H1 (cell line): Measurements from ENCODE around the gene KHDC4. TPM values are rescaled to one million over a fixed set of nuclear protein-coding genes. Genes with fewer than 3 reads are reported as not detected.

Experiments used
- CTCF ChIA-PET: fragments of 300-600 bp; sonication (Branson Sonifier 250); formaldehyde crosslinking; loops from one replicate; lab custom pipeline; 2021; ENCODE audit not compliant: partially characterized antibody; lab: Charles Lee
- POLR2A ChIA-PET: fragments of 300-600 bp; sonication (Branson Sonifier 250); formaldehyde crosslinking; loops from one replicate; lab custom pipeline; 2021; ENCODE audit warnings: inconsistent platforms; ENCODE audit not compliant: partially characterized antibody; lab: Charles Lee
- DNase-seq, 2 experiments: peaks; one replicate each; pipeline versions ENCODE4 v3.0.0 to v3.0.0-alpha.2; 2010 to 2022; ENCODE audit warnings: low spot score in 2 of 2, low read depth in 1 of 2, mixed read lengths in 1 of 2
- FAIRE-seq: peaks from 2 replicates; lab custom pipeline; 2011; peaks lifted over from hg19 to GRCh38; lab: Jason Lieb, UNC
- H2AFZ ChIP-seq: 2 replicates; pipeline ENCODE4 v1.8.1; 2012; ENCODE audit warnings: low read length, inconsistent platforms
- H2AK5ac ChIP-seq: 2 replicates; pipeline ENCODE4 v1.6.1; 2013; ENCODE audit warnings: low read depth, low read length
- H2BK120ac ChIP-seq: replicated peaks from 2 replicates; pipeline ENCODE3; 2013; ENCODE audit warnings: low read depth, low read length, inconsistent platforms
- H2BK12ac ChIP-seq: 2 replicates; pipeline ENCODE4 v1.6.1; 2013; ENCODE audit warnings: low read depth, low read length
- H2BK15ac ChIP-seq: 2 replicates; pipeline ENCODE4 v1.6.1; 2013; ENCODE audit warnings: low read length
- H2BK20ac ChIP-seq: 2 replicates; pipeline ENCODE4 v1.6.1; 2013; ENCODE audit warnings: low read length
- H2BK5ac ChIP-seq: 2 replicates; pipeline ENCODE4 v1.6.1; 2013; ENCODE audit warnings: low read depth, low read length
- H3K14ac ChIP-seq: 2 replicates; pipeline ENCODE4 v1.6.1; 2013; ENCODE audit warnings: inconsistent platforms; ENCODE audit not compliant: insufficient read length
- H3K18ac ChIP-seq: 2 replicates; pipeline ENCODE4 v1.6.1; 2013; ENCODE audit warnings: low read length; ENCODE audit errors: extremely low read depth
- H3K23ac ChIP-seq: 2 replicates; pipeline ENCODE4 v1.6.1; 2013; ENCODE audit warnings: inconsistent platforms; ENCODE audit not compliant: insufficient read length
- H3K23me2 ChIP-seq: 2 replicates; pipeline ENCODE4 v1.6.1; 2013; ENCODE audit warnings: low read depth, low read length
- H3K27ac ChIP-seq: 2 replicates; pipeline ENCODE4 v1.6.1; 2011; ENCODE audit warnings: low read depth, low read length, inconsistent platforms
- H3K27me3 ChIP-seq, 4 experiments: replicated peaks in 1 of 4; 1 replicate in 1 of 4; 2 replicates in 3 of 4; pipeline versions ENCODE4 v1.6.1 to v1.8.1; 2011 to 2013; ENCODE audit warnings: low read length in 3 of 4, mild to moderate bottlenecking in 3 of 4, inconsistent platforms in 2 of 4, mixed read lengths in 2 of 4, moderate library complexity in 1 of 4; ENCODE audit not compliant: control insufficient read depth in 3 of 4, insufficient read depth in 3 of 4; ENCODE audit errors: extremely low read depth in 1 of 4
- H3K36me3 ChIP-seq, 4 experiments: 2 replicates each; pipeline versions ENCODE4 v1.6.1 to v1.8.1; 2011 to 2013; ENCODE audit warnings: mild to moderate bottlenecking in 4 of 4, low read length in 3 of 4, moderate library complexity in 2 of 4, control low read depth in 1 of 4, inconsistent platforms in 1 of 4; ENCODE audit not compliant: insufficient read depth in 4 of 4, control insufficient read depth in 2 of 4
- H3K4ac ChIP-seq: replicated peaks from 2 replicates; pipeline ENCODE3; 2013; ENCODE audit warnings: low read length, low read depth, mixed read lengths, inconsistent platforms; ENCODE audit not compliant: insufficient read length
- H3K4me1 ChIP-seq, 4 experiments: replicated peaks in 1 of 4; 1 replicate in 1 of 4; 2 replicates in 3 of 4; pipeline versions ENCODE4 v1.6.1 to v1.8.1; 2011 to 2013; ENCODE audit warnings: low read length in 3 of 4, inconsistent platforms in 2 of 4, mixed read lengths in 1 of 4; ENCODE audit not compliant: insufficient read depth in 4 of 4, control insufficient read depth in 3 of 4
- H3K4me2 ChIP-seq, 2 experiments: 2 replicates each; pipeline versions ENCODE4 v1.6.1 to v1.8.1; 2011 to 2013; ENCODE audit warnings: low read depth in 2 of 2, low read length in 2 of 2, control low read depth in 1 of 2, inconsistent platforms in 1 of 2, mild to moderate bottlenecking in 1 of 2; ENCODE audit not compliant: insufficient read depth in 1 of 2
- H3K4me3 ChIP-seq, 4 experiments: fragments of 200-600, 300-600 bp in 1 of 4; sonication (generic), shearing (Covaris generic), sonication (Bioruptor Twin) in 1 of 4; 2 replicates each; pipeline versions ENCODE4 v1.5.1 to v1.8.1; 2011 to 2016; ENCODE audit warnings: low read length in 4 of 4, low read depth in 3 of 4, control low read depth in 2 of 4, inconsistent platforms in 2 of 4, mild to moderate bottlenecking in 2 of 4, mixed read lengths in 1 of 4, moderate library complexity in 1 of 4; ENCODE audit not compliant: insufficient read depth in 2 of 4; ENCODE audit errors: extremely low read depth in 1 of 4
- H3K56ac ChIP-seq: replicated peaks from 2 replicates; pipeline ENCODE3; 2013; ENCODE audit warnings: low read depth, mild to moderate bottlenecking, mixed read lengths, low read length, inconsistent platforms; ENCODE audit not compliant: insufficient read length
- H3K79me1 ChIP-seq: 2 replicates; pipeline ENCODE4 v1.6.1; 2013; ENCODE audit warnings: low read depth, low read length, control low read depth
- H3K79me2 ChIP-seq, 2 experiments: 2 replicates each; pipeline versions ENCODE4 v1.6.1 to v1.8.1; 2012 to 2013; ENCODE audit warnings: low read length in 2 of 2, mild to moderate bottlenecking in 2 of 2, inconsistent platforms in 1 of 2; ENCODE audit not compliant: insufficient read depth in 2 of 2, control insufficient read depth in 1 of 2
- H3K9ac ChIP-seq, 4 experiments: replicated peaks in 1 of 4; 1 replicate in 1 of 4; 2 replicates in 3 of 4; pipeline versions ENCODE4 v1.6.1 to v1.8.1; 2011 to 2013; ENCODE audit warnings: low read depth in 3 of 4, low read length in 3 of 4, control low read depth in 2 of 4, mild to moderate bottlenecking in 2 of 4, moderate library complexity in 2 of 4, inconsistent platforms in 1 of 4; ENCODE audit errors: extremely low read depth in 1 of 4
- H3K9me3 ChIP-seq, 2 experiments: 2 replicates each; pipeline versions ENCODE4 v1.6.1 to v1.8.1; 2012 to 2013; ENCODE audit warnings: mild to moderate bottlenecking in 2 of 2, moderate library complexity in 2 of 2, control low read depth in 1 of 2, inconsistent platforms in 1 of 2, low read depth in 1 of 2, low read length in 1 of 2, mixed read lengths in 1 of 2; ENCODE audit not compliant: insufficient read depth in 2 of 2
- H4K20me1 ChIP-seq, 2 experiments: replicated peaks in 1 of 2; 2 replicates each; pipeline versions ENCODE3 to v1.8.1; 2011 to 2013; ENCODE audit warnings: inconsistent platforms in 2 of 2, low read length in 2 of 2, mild to moderate bottlenecking in 1 of 2; ENCODE audit not compliant: insufficient read depth in 2 of 2, control insufficient read depth in 1 of 2
- H4K5ac ChIP-seq: 2 replicates; pipeline ENCODE4 v1.6.1; 2013; ENCODE audit warnings: low read length, low read depth, mixed read lengths, inconsistent platforms; ENCODE audit not compliant: insufficient read length
- H4K8ac ChIP-seq: 2 replicates; pipeline ENCODE4 v1.8.0; 2013; ENCODE audit warnings: mild to moderate bottlenecking, moderate library complexity, low read length, inconsistent platforms; ENCODE audit not compliant: insufficient read depth; ENCODE audit errors: extremely low read depth
- H4K91ac ChIP-seq: replicated peaks from 2 replicates; pipeline ENCODE3; 2013; ENCODE audit warnings: low read length, mixed read lengths, inconsistent platforms; ENCODE audit not compliant: insufficient read length
- WGBS, 2 experiments: shearing (Covaris generic) in 1 of 2; methylation state at CpG; one replicate each; pipeline versions ENCODE4 v1.1.6 to v1.1.7; 2013 to 2015; ENCODE audit warnings: low lambda C conversion rate in 2 of 2, mixed read lengths in 2 of 2, inconsistent platforms in 1 of 2, low coverage in 1 of 2, missing lambda C conversion rate in 1 of 2; ENCODE audit not compliant: insufficient replicate concordance in 2 of 2, insufficient coverage in 1 of 2, insufficient read length in 1 of 2; ENCODE audit errors: extremely low coverage in 1 of 2, missing lambda C conversion rate in 1 of 2; 5-methylcytosine and 5-hydroxymethylcytosine counted together
- polyA plus RNA-seq, 7 experiments: library from polyadenylated mRNA; depleted of rRNA in 3 of 7; stranded (reverse) in 5 of 7; unstranded in 2 of 7; fragments of >200 nt in 5 of 7; fragments of 200-250 nt in 2 of 7; gene quantifications; 1 replicate in 5 of 7; 2 replicates in 1 of 7; 4 replicates in 1 of 7; pipeline versions ENCODE4 v1.2.1 to v1.2.3, GENCODE V29; 2011 to 2013; ENCODE audit warnings: missing spikeins in 2 of 7, mixed read lengths in 2 of 7
- total RNA-seq: library from RNA; stranded (reverse); fragmentation: NEBNext Ultra II Directional; extraction: Animal tissue kit (Norgen Biotek cat#: 25700); gene quantifications from 2 replicates; pipeline ENCODE4 v1.2.1, GENCODE V29; 2021

KHDC4 gene
- total and polyA plus RNA-seq, 2 of the 8 experiments (the other 6 are each of a cell fraction or from before 2014, with no cell fraction given) = 56.6 to 81.1 TPM

DNA sequence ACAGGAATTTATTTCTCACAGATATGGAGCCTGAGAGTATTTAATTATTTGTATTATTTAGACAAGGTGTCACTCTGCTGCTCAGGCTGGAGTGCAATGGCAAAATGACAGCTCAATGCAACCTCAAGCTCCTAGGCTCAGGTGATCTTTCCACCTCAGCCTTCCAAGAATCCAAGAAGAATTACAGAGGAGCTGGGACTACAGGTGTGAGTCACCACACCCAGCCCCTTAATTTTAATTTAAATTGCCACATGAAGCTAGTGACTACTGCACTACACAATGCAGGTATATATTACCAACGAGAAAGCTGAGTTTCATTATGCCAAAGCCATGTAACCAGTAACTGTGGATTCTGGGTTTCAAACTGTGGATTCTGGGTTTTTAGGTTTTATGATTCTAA, 2.1 kb downstream of the KHDC4 start:
- peaks cover 5% of the 10 kb centered on the region for H3K23me2 ChIP-seq
- no peak overlapping the region for H3K23ac ChIP-seq
- no peak overlapping the region for H3K4ac ChIP-seq
- POLR2A ChIA-PET = interaction anchor here (0.6 to 6.7 kb wide), 10 partner anchors 12 to 624 kb away, joined by 3 to 109 read pairs (median 4); no protein-coding TSS in a partner anchor
- no peak overlapping the region for H3K56ac ChIP-seq
- H3K9me3 ChIP-seq = no peaks in the 10 kb centered on the region
- CTCF ChIA-PET = interaction anchor here (1.0 to 2.6 kb wide), 10 partner anchors 9 to 385 kb away, joined by 3 to 11 read pairs (median 4); partner anchors contain the start of gene ARHGEF2
- H3K27ac ChIP-seq = no peak overlapping the region
- H2BK20ac ChIP-seq = no peak overlapping the region
- no peak overlapping the region for H2BK5ac ChIP-seq
- H3K14ac ChIP-seq = no peak overlapping the region
- peak overlapping the region in 1 of 4 experiments; percentile 89; a peak in 1 of 8 replicates for H3K4me3 ChIP-seq
- no peak overlapping the region for H3K9ac ChIP-seq
- peaks cover 24 to 62% (median 45%) of the 10 kb centered on the region in 4 experiments for H3K36me3 ChIP-seq
- peaks cover 10 to 51% of the 10 kb centered on the region in 2 experiments for H3K79me2 ChIP-seq
- FAIRE-seq = no peak
- no peak overlapping the region for H2AK5ac ChIP-seq
- peaks cover 2% of the 10 kb centered on the region; the same call in 1 of the 2 replicates for H3K79me1 ChIP-seq
- no peak for DNase-seq
- no peak overlapping the region for H2BK12ac ChIP-seq
- no peak overlapping the region for H4K8ac ChIP-seq
- H3K27me3 ChIP-seq = no peaks in the 10 kb centered on the region
- WGBS, 2 experiments = 78% methylated on average over 1 of the region's 1 CpG; no CpG with 5 or more reads in 1 of the 2 experiments
- H3K4me2 ChIP-seq = peak overlapping the region; percentile 40 to 85; a peak in 1 of 4 replicates
- no peak overlapping the region for H2AFZ ChIP-seq
- H3K18ac ChIP-seq = no peak overlapping the region
- H4K91ac ChIP-seq = no peak overlapping the region
- H3K4me1 ChIP-seq = peaks cover 0 to 2% (median 1%) of the 10 kb centered on the region in 4 experiments; a peak in 4 of 7 replicates
- H4K20me1 ChIP-seq = peaks cover 0 to 15% of the 10 kb centered on the region in 2 experiments
- no peak overlapping the region for H4K5ac ChIP-seq
- H2BK15ac ChIP-seq = no peak overlapping the region
- no peak overlapping the region for H2BK120ac ChIP-seq
